HEK293T (cell line): ENCODE results near the gene ANO2.

Source experiments
- BHLHE40 ChIP-seq: fragments of 450-650 bp; IDR thresholded peaks from 2 replicates; pipeline ENCODE4 v1.6.1; 2016; ENCODE audit warnings: mild to moderate bottlenecking, moderate library complexity, borderline replicate concordance
- CTBP1 ChIP-seq: fragments of 450-650 bp; IDR thresholded peaks from 2 replicates; pipeline ENCODE4 v1.6.1; 2016; ENCODE audit warnings: borderline replicate concordance
- ELF4 ChIP-seq: fragments of 450-650 bp; IDR thresholded peaks from 2 replicates; pipeline ENCODE4 v1.6.1; 2017; ENCODE audit warnings: antibody characterized with exemption
- FOXA1 ChIP-seq: fragments of 450-650 bp; IDR thresholded peaks from 2 replicates; pipeline ENCODE4 v1.6.1; 2016; ENCODE audit warnings: mild to moderate bottlenecking
- FOXK2 ChIP-seq: fragments of 450-650 bp; IDR thresholded peaks from 2 replicates; pipeline ENCODE4 v1.6.1; 2016; ENCODE audit warnings: mild to moderate bottlenecking
- FOXM1 ChIP-seq: fragments of 450-650 bp; IDR thresholded peaks from 2 replicates; pipeline ENCODE4 v1.6.1; 2017; ENCODE audit warnings: mild to moderate bottlenecking, borderline replicate concordance
- HDGF ChIP-seq: fragments of 450-650 bp; IDR thresholded peaks from 2 replicates; pipeline ENCODE4 v1.6.1; 2017; ENCODE audit warnings: antibody characterized with exemption, borderline replicate concordance
- L3MBTL2 ChIP-seq: fragments of 450-650 bp; conservative IDR thresholded peaks from 2 replicates; pipeline ENCODE4 v1.6.1; 2016; ENCODE audit warnings: mild to moderate bottlenecking
- NFRKB ChIP-seq: fragments of 450-650 bp; IDR thresholded peaks from 2 replicates; pipeline ENCODE4 v1.6.1; 2016; ENCODE audit warnings: mild to moderate bottlenecking, moderate library complexity
- PKNOX1 ChIP-seq: fragments of 450-650 bp; IDR thresholded peaks from 2 replicates; pipeline ENCODE4 v1.6.1; 2016
- SUZ12 ChIP-seq: fragments of 450-650 bp; IDR thresholded peaks from 2 replicates; pipeline ENCODE4 v1.6.1; 2016; ENCODE audit warnings: mild to moderate bottlenecking
- TARDBP ChIP-seq: fragments of 450-650 bp; IDR thresholded peaks from 2 replicates; pipeline ENCODE4 v1.6.1; 2016
- ZNF384 ChIP-seq: fragments of 450-650 bp; IDR thresholded peaks from 2 replicates; pipeline ENCODE4 v1.6.1; 2016

- TF ChIP-seq TARDBP (no peak), NFRKB (no peak), PKNOX1 (no peak), FOXM1 (no peak), FOXK2 (no peak), FOXA1 (no peak), L3MBTL2 (no peak), HDGF (no peak), ELF4 (no peak), CTBP1 (no peak), SUZ12 (no peak), BHLHE40 (no peak), ZNF384 (no peak)
These were observed 308.2 kb downstream of the ANO2 start for GRCh38 chr12:5636907-5637306.
